ENCODE measurements around the gene PAK1.

The PAK1 gene

GRCh38 chr11:77381729-77382665 is 91.9 kb downstream of the PAK1 start:
- H3K4me1 ChIP-seq, result peaks cover 0 to 17% (median 11%) of the 10 kb centered on the region in 4 donors
- intact Hi-C loops (cut with DNase I; ENCODE audit: low total_unique reads), result no loop called here

DNA sequence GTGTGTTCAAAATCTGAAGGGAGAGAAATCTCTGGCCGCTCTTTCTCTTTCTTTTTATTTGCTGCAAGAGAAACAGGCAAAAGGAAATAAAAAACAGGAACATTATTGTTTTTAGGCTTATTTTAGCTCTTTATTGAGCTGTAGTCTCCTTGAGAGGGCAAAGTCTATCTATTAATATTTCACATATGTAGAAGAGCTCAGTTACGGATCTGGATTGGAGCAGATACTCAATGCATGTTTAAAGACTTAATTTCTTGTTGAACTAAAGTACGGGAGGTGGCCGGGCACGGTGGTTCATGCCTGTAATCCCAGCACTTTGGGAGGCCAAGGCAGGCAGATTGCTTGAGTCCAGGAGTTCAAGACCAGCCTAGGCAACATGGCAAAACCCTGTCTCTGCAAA is 94.0 kb downstream of the PAK1 start:
- H3K4me3 ChIP-seq, result no peak overlapping the region
- no peak overlapping the region for H3K27ac ChIP-seq
- peaks cover 11 to 32% (median 18%) of the 10 kb centered on the region in 3 donors for H3K36me3 ChIP-seq
- no peak for DNase-seq
- no peaks in the 10 kb centered on the region for H3K27me3 ChIP-seq
- no peaks in the 10 kb centered on the region for H3K9me3 ChIP-seq
- intact Hi-C loops (cut with DNase I; ENCODE audit: low total_unique reads), result no loop called here
- TF ChIP-seq, protein P1, sequence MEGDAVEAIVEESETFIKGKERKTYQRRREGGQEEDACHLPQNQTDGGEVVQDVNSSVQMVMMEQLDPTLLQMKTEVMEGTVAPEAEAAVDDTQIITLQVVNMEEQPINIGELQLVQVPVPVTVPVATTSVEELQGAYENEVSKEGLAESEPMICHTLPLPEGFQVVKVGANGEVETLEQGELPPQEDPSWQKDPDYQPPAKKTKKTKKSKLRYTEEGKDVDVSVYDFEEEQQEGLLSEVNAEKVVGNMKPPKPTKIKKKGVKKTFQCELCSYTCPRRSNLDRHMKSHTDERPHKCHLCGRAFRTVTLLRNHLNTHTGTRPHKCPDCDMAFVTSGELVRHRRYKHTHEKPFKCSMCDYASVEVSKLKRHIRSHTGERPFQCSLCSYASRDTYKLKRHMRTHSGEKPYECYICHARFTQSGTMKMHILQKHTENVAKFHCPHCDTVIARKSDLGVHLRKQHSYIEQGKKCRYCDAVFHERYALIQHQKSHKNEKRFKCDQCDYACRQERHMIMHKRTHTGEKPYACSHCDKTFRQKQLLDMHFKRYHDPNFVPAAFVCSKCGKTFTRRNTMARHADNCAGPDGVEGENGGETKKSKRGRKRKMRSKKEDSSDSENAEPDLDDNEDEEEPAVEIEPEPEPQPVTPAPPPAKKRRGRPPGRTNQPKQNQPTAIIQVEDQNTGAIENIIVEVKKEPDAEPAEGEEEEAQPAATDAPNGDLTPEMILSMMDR (IDR thresholded peaks at IDR 0.05), result no peak
- H3K4me1 ChIP-seq, result no peaks in the 10 kb centered on the region

More at GRCh38 chr11:77381729-77382665, 91.9 kb downstream of the PAK1 start:
- DNase-seq, result no peak
- H3K36me3 ChIP-seq, result peaks cover 7 to 27% (median 11%) of the 10 kb centered on the region in 3 donors
- H3K9me3 ChIP-seq, result no peaks in the 10 kb centered on the region
- no peak overlapping the region for H3K27ac ChIP-seq
- H3K4me3 ChIP-seq, result no peak overlapping the region
- TF ChIP-seq, protein P1 (IDR thresholded peaks at IDR 0.05), result no peak
- H3K27me3 ChIP-seq, result no peaks in the 10 kb centered on the region

DNA sequence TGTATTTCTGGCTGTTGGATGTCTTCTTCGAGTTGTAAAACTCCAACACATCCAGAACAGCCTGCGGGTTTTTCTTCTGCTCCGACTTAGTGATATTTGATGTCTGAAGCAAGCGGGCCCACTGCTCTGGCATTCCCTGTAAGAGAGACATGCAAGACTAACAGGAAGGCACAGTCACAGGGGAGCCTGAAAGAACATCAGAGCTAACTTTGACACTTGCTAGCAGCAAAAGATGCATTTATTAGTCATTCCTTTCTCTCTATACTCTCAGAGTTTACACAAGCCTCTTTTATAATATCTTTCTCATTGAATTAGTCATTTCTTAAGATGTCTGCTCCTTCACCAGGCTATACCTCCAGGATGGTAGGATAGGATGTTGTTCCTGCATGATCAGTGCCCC is 94.6 kb downstream of the PAK1 start:
- intact Hi-C loops (cut with DNase I; ENCODE audit: low total_unique reads), result no loop called here

DNA sequence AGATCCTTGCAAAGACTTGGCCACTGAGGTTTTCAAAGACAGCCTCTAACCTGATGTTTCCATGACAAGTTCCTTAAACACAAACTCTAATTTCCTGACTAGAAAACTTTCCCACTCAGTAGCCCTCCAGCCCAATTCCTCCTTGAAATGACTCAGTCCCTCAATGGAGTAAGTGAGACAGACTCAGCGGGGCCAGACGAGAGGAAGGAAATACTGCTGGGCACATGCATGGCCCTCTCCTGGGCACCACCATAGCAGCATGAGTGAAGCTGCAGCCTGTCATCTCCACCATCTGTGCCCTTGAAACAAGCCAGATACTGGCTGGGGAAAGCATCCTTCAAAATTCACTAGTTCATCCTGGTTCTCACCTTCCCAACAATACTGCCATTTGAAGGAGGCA is 96.2 kb downstream of the PAK1 start:
- Histone ChIP-seq H3K4me3 (no peak overlapping the region), H3K27me3 (no peaks in the 10 kb centered on the region), H3K27ac (no peak overlapping the region), H3K4me1 (no peaks in the 10 kb centered on the region), H3K9me3 (no peaks in the 10 kb centered on the region), H3K36me3 (peaks cover 18 to 54% (median 30%) of the 10 kb centered on the region in 3 donors)
- no peak for DNase-seq
- TF ChIP-seq, protein P1 (IDR thresholded peaks at IDR 0.05), result no peak
- intact Hi-C loops (cut with DNase I; ENCODE audit: low total_unique reads), result no loop called here

More for the DNA sequence above, 94.6 kb downstream of the PAK1 start:
- Histone ChIP-seq H3K4me3 (no peak overlapping the region), H3K9me3 (no peaks in the 10 kb centered on the region), H3K27me3 (no peaks in the 10 kb centered on the region), H3K36me3 (peaks cover 14 to 39% (median 23%) of the 10 kb centered on the region in 3 donors), H3K27ac (no peak overlapping the region), H3K4me1 (no peaks in the 10 kb centered on the region)
- TF ChIP-seq, protein P1 (IDR thresholded peaks at IDR 0.05), result no peak
- DNase-seq, result no peak

- H3K27ac ChIP-seq, result no peak overlapping the region
- H3K27me3 ChIP-seq, result no peaks in the 10 kb centered on the region
- no peaks in the 10 kb centered on the region for H3K9me3 ChIP-seq
- TF ChIP-seq, protein P1 (IDR thresholded peaks at IDR 0.05), result no peak
- H3K4me1 ChIP-seq, result no peaks in the 10 kb centered on the region
- no peak for DNase-seq
- H3K36me3 ChIP-seq, result peaks cover 18 to 58% (median 38%) of the 10 kb centered on the region in 3 donors
- intact Hi-C loops (cut with DNase I; ENCODE audit: low total_unique reads), result no loop called here
- H3K4me3 ChIP-seq, result no peak overlapping the region
Measured at GRCh38 chr11:77375107-77375506, 98.8 kb downstream of the PAK1 start.
